Upper lobe of right lung (tissue), 1 donor: Measurements from ENCODE around the gene RETREG2. TPM values are rescaled to one million over a fixed set of nuclear protein-coding genes. Genes with fewer than 3 reads are reported as not detected.

ENCODE experiments used
- ATAC-seq: fragments of 200-7000 bp; cut with Tn5 transposase; one replicate; pipeline ENCODE4 v1.9.1; 2020; ENCODE audit warnings: mild to moderate bottlenecking, moderate library complexity
- DNase-seq: peaks from one replicate; pipeline ENCODE4 v3.0.0-alpha.2; 2020
- H3K27ac ChIP-seq: fragments of 200-600 bp; one replicate; pipeline ENCODE4 v1.8.0; 2022
- H3K27me3 ChIP-seq: fragments of 200-600 bp; one replicate; pipeline ENCODE4 v1.8.0; 2022; ENCODE audit warnings: mild to moderate bottlenecking
- H3K36me3 ChIP-seq: fragments of 200-600 bp; one replicate; pipeline ENCODE4 v1.8.0; 2022
- H3K4me1 ChIP-seq: fragments of 200-600 bp; one replicate; pipeline ENCODE4 v1.8.0; 2022
- H3K4me3 ChIP-seq: fragments of 200-600 bp; one replicate; pipeline ENCODE4 v1.8.0; 2022; ENCODE audit warnings: mild to moderate bottlenecking
- H3K9me3 ChIP-seq: fragments of 200-600 bp; one replicate; pipeline ENCODE4 v1.8.0; 2022
- CTCF ChIP-seq: fragments of 200-600 bp; IDR thresholded peaks from one replicate; pipeline ENCODE4 v1.8.0; 2022; ENCODE audit warnings: antibody characterized with exemption
- intact Hi-C: fragments of 100-400 bp; cut with DNase I; formaldehyde crosslinking; loops from one replicate; pipeline ENCODE4 v1.11.0; 2022
- total RNA-seq: library from RNA; stranded (reverse); fragmentation: NEBNext Ultra II Directional; extraction: Animal tissue kit (Norgen Biotek cat#: 25700); gene quantifications from one replicate; pipeline ENCODE4 v1.2.1, GENCODE V29; 2021
- donor health status: DM: no; HTN: yes; CAD: no; lungs with severe emphysema.

RETREG2 gene
- total RNA-seq, 1 donor from 2014 or later = 79.8 TPM

DNA sequence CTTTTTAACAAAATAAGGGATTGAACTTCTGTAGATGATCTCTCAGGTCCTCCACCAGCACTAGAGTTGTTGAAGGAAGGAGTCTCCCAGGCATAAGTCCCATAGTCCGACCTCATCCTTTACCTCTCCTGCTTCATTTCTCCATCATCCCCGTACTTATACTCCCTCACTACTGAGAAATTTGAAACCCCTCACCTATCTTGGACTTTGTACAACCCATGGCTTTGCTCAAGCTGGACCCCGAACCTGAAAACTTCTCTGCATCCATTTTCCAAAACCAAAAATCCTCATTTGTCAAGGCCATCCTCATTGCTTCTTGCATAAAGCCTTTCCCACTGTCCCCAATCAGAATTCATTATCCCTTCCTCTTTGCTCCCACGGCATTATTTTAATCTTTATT is 17.0 kb upstream of the RETREG2 start:
- intact Hi-C loops = loop anchor here (5.0 kb wide), 1 partner anchor 131 kb away; no protein-coding TSS in a partner anchor
- H3K4me3 ChIP-seq = peak overlapping the region; percentile 74
- H3K27me3 ChIP-seq = no peaks in the 10 kb centered on the region
- H3K36me3 ChIP-seq = peaks cover 16% of the 10 kb centered on the region
- ATAC-seq (no peak), DNase-seq (no peak)
- H3K9me3 ChIP-seq = no peaks in the 10 kb centered on the region
- TF ChIP-seq CTCF = no peak
- H3K4me1 ChIP-seq = peaks cover 7% of the 10 kb centered on the region
- H3K27ac ChIP-seq = peak overlapping the region; percentile 89

DNA sequence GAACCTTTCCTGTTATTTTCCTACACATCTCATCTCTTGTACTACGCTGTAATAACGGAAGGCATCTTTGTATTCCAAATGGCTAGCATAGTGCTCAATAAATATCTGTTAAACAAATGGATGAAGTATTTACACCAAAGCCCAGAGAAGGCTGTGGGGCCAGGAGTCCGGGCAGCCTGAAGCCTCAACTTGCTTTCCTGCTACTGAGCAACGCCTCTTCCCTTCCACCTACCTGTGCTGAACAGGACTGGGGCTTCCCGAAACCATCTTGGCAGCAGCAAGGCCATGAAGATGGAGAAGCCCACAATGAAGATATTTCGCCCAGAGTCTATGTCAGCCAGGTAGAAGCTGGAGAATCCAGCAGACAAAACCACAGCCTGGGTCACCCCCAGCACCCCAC is 14.9 kb upstream of the RETREG2 start:
- no peak overlapping the region for H3K4me3 ChIP-seq
- no peaks in the 10 kb centered on the region for H3K27me3 ChIP-seq
- no peaks in the 10 kb centered on the region for H3K9me3 ChIP-seq
- peaks cover 7% of the 10 kb centered on the region for H3K4me1 ChIP-seq
- no peak for TF ChIP-seq CTCF
- no peaks in the 10 kb centered on the region for H3K36me3 ChIP-seq
- DNase-seq (no peak), ATAC-seq (no peak)
- no peak overlapping the region for H3K27ac ChIP-seq
- intact Hi-C loops = loop anchor here (5.0 kb wide), 1 partner anchor 129 kb away; no protein-coding TSS in a partner anchor

- intact Hi-C loops = no loop called here
- Histone ChIP-seq H3K36me3 (no peaks in the 10 kb centered on the region), H3K9me3 (no peaks in the 10 kb centered on the region), H3K27ac (no peak overlapping the region), H3K4me1 (no peaks in the 10 kb centered on the region), H3K4me3 (no peak overlapping the region), H3K27me3 (no peaks in the 10 kb centered on the region)
- no peak for TF ChIP-seq CTCF
- DNase-seq (no peak), ATAC-seq (no peak)
These were observed 12.8 kb upstream of the RETREG2 start for GRCh38 chr2:219165058-219165911.

- intact Hi-C loops = no loop called here
- ATAC-seq = no peak
- Histone ChIP-seq H3K9me3 (no peaks in the 10 kb centered on the region), H3K27me3 (no peaks in the 10 kb centered on the region), H3K4me1 (peaks cover 10% of the 10 kb centered on the region), H3K27ac (no peak overlapping the region), H3K4me3 (no peak overlapping the region), H3K36me3 (peaks cover 11% of the 10 kb centered on the region)
- no peak for DNase-seq
- TF ChIP-seq CTCF = no peak
These were observed 10.1 kb upstream of the RETREG2 start for GRCh38 chr2:219167997-219168396.

- Histone ChIP-seq H3K27me3 (no peaks in the 10 kb centered on the region), H3K9me3 (no peaks in the 10 kb centered on the region), H3K4me1 (peaks cover 10% of the 10 kb centered on the region), H3K27ac (no peak overlapping the region), H3K4me3 (no peak overlapping the region), H3K36me3 (peaks cover 16% of the 10 kb centered on the region)
- TF ChIP-seq CTCF = no peak
- DNase-seq (no peak), ATAC-seq (no peak)
- intact Hi-C loops = no loop called here
These were observed 9.5 kb upstream of the RETREG2 start for GRCh38 chr2:219168526-219168925.
